ENCODE results near the gene STAG1.

STAG1 gene

GRCh38 chr3:136457793-136458192 lies 294.4 kb downstream of the STAG1 start:
- no peak for TF ChIP-seq CTCF (IDR thresholded peaks at IDR 0.05; ENCODE audit: insufficient read depth, low read length, poor library complexity, severe bottlenecking)
- Histone ChIP-seq H3K27me3 (replicated peaks; ENCODE audit: control insufficient read depth, insufficient read depth, low read length) (no peaks in the 10 kb centered on the region), H3K36me3 (ENCODE audit: control insufficient read depth, insufficient read depth, low read length) (no peaks in the 10 kb centered on the region; the same call in 1 of the 2 replicates), H3K4me3 (replicated peaks; ENCODE audit: low read depth, low read length) (no peak overlapping the region)
- DNase-seq (ENCODE audit: extremely low read depth, insufficient read length), result no peak

- no peaks in the 10 kb centered on the region; the same call in 1 of the 2 replicates for H3K36me3 ChIP-seq (ENCODE audit: control insufficient read depth, insufficient read depth, low read length)
- no peak for TF ChIP-seq CTCF (IDR thresholded peaks at IDR 0.05; ENCODE audit: insufficient read depth, low read length, poor library complexity, severe bottlenecking)
- DNase-seq (ENCODE audit: extremely low read depth, insufficient read length), result no peak
- H3K27me3 ChIP-seq (replicated peaks; ENCODE audit: control insufficient read depth, insufficient read depth, low read length), result no peaks in the 10 kb centered on the region
- no peak overlapping the region for H3K4me3 ChIP-seq (replicated peaks; ENCODE audit: low read depth, low read length)
Observed at GRCh38 chr3:136456196-136456595, 296.0 kb downstream of the STAG1 start.

- DNase-seq (ENCODE audit: extremely low read depth, insufficient read length), result no peak
- TF ChIP-seq CTCF (IDR thresholded peaks at IDR 0.05; ENCODE audit: insufficient read depth, low read length, poor library complexity, severe bottlenecking), result no peak
- Histone ChIP-seq H3K4me3 (replicated peaks; ENCODE audit: low read depth, low read length) (no peak overlapping the region), H3K36me3 (ENCODE audit: control insufficient read depth, insufficient read depth, low read length) (no peaks in the 10 kb centered on the region), H3K27me3 (replicated peaks; ENCODE audit: control insufficient read depth, insufficient read depth, low read length) (no peaks in the 10 kb centered on the region)
Observed at GRCh38 chr3:136444581-136444980, 307.6 kb downstream of the STAG1 start.

GRCh38 chr3:136437043-136437442 lies 315.1 kb downstream of the STAG1 start:
- TF ChIP-seq CTCF (IDR thresholded peaks at IDR 0.05; ENCODE audit: insufficient read depth, low read length, poor library complexity, severe bottlenecking), result no peak
- Histone ChIP-seq H3K36me3 (ENCODE audit: control insufficient read depth, insufficient read depth, low read length) (no peaks in the 10 kb centered on the region), H3K27me3 (replicated peaks; ENCODE audit: control insufficient read depth, insufficient read depth, low read length) (no peaks in the 10 kb centered on the region), H3K4me3 (replicated peaks; ENCODE audit: low read depth, low read length) (no peak overlapping the region)
- DNase-seq (ENCODE audit: extremely low read depth, insufficient read length), result no peak

- no peak for TF ChIP-seq CTCF (IDR thresholded peaks at IDR 0.05; ENCODE audit: insufficient read depth, low read length, poor library complexity, severe bottlenecking)
- no peaks in the 10 kb centered on the region for H3K36me3 ChIP-seq (ENCODE audit: control insufficient read depth, insufficient read depth, low read length)
- H3K4me3 ChIP-seq (replicated peaks; ENCODE audit: low read depth, low read length), result no peak overlapping the region
- H3K27me3 ChIP-seq (replicated peaks; ENCODE audit: control insufficient read depth, insufficient read depth, low read length), result no peaks in the 10 kb centered on the region
- DNase-seq (ENCODE audit: extremely low read depth, insufficient read length), result no peak
Observed at GRCh38 chr3:136434429-136434828, 317.7 kb downstream of the STAG1 start.

GRCh38 chr3:136432685-136433084 lies 319.5 kb downstream of the STAG1 start:
- TF ChIP-seq CTCF (IDR thresholded peaks at IDR 0.05; ENCODE audit: insufficient read depth, low read length, poor library complexity, severe bottlenecking), result no peak
- Histone ChIP-seq H3K27me3 (replicated peaks; ENCODE audit: control insufficient read depth, insufficient read depth, low read length) (no peaks in the 10 kb centered on the region), H3K4me3 (replicated peaks; ENCODE audit: low read depth, low read length) (no peak overlapping the region), H3K36me3 (ENCODE audit: control insufficient read depth, insufficient read depth, low read length) (no peaks in the 10 kb centered on the region; the same call in 1 of the 2 replicates)
- DNase-seq (ENCODE audit: extremely low read depth, insufficient read length), result no peak

Measured in GM06990 (cell line).